Measurements from ENCODE around the gene SLFN12.

DNA sequence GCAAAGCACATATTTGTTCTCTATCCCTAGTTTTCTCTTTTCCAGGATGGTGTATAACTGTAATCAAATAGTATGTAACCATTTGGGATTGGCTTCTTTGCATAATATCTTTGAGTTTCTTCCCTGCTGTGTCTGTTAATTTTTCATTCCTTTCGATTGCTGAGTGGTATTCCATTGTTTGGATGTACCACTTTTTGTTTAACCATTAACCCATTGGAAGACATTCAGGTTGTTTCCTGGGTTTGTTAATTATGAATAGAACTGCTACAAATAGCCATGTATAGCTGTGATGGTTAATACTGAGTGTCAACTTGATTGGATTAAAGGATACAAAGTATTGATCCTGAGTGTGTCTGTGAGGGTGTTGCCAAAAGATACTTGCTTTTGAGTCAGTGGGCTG is 20.9 kb upstream of the SLFN12 start:
- TF ChIP-seq SIN3A (IDR thresholded peaks at IDR 0.05; ENCODE audit: borderline replicate concordance, insufficient read depth, low read length) (no peak), POLR2AphosphoS5 (IDR thresholded peaks at IDR 0.05; ENCODE audit: low read depth, low read length) (no peak), TAF1 (IDR thresholded peaks at IDR 0.05; ENCODE audit: borderline replicate concordance, insufficient read depth, low read length) (no peak), FOXP2 (optimal IDR thresholded peaks at IDR 0.05; ENCODE audit: borderline replicate concordance, extremely low read depth, extremely low read length, insufficient read depth) (no peak)
- TF ChIP-seq, protein P1, sequence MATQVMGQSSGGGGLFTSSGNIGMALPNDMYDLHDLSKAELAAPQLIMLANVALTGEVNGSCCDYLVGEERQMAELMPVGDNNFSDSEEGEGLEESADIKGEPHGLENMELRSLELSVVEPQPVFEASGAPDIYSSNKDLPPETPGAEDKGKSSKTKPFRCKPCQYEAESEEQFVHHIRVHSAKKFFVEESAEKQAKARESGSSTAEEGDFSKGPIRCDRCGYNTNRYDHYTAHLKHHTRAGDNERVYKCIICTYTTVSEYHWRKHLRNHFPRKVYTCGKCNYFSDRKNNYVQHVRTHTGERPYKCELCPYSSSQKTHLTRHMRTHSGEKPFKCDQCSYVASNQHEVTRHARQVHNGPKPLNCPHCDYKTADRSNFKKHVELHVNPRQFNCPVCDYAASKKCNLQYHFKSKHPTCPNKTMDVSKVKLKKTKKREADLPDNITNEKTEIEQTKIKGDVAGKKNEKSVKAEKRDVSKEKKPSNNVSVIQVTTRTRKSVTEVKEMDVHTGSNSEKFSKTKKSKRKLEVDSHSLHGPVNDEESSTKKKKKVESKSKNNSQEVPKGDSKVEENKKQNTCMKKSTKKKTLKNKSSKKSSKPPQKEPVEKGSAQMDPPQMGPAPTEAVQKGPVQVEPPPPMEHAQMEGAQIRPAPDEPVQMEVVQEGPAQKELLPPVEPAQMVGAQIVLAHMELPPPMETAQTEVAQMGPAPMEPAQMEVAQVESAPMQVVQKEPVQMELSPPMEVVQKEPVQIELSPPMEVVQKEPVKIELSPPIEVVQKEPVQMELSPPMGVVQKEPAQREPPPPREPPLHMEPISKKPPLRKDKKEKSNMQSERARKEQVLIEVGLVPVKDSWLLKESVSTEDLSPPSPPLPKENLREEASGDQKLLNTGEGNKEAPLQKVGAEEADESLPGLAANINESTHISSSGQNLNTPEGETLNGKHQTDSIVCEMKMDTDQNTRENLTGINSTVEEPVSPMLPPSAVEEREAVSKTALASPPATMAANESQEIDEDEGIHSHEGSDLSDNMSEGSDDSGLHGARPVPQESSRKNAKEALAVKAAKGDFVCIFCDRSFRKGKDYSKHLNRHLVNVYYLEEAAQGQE (IDR thresholded peaks at IDR 0.05; ENCODE audit: insufficient read depth in 1 of 2, low read depth in 2 of 2, low read length in 2 of 2), result no peak
